HG02763 (cell line): ENCODE results near the gene RFTN1.

Source experiments
- ATAC-seq: cut with Tn5 transposase; IDR thresholded peaks from one replicate; pipeline ENCODE4 v1.9.1; 2021; ENCODE audit warnings: mild to moderate bottlenecking, moderate library complexity; ENCODE audit not compliant: unreplicated experiment

The RFTN1 gene, protein sequence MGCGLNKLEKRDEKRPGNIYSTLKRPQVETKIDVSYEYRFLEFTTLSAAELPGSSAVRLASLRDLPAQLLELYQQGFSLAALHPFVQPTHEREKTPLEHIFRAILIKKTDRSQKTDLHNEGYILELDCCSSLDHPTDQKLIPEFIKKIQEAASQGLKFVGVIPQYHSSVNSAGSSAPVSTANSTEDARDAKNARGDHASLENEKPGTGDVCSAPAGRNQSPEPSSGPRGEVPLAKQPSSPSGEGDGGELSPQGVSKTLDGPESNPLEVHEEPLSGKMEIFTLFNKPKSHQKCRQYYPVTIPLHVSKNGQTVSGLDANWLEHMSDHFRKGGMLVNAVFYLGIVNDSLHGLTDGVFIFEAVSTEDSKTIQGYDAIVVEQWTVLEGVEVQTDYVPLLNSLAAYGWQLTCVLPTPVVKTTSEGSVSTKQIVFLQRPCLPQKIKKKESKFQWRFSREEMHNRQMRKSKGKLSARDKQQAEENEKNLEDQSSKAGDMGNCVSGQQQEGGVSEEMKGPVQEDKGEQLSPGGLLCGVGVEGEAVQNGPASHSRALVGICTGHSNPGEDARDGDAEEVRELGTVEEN

DNA sequence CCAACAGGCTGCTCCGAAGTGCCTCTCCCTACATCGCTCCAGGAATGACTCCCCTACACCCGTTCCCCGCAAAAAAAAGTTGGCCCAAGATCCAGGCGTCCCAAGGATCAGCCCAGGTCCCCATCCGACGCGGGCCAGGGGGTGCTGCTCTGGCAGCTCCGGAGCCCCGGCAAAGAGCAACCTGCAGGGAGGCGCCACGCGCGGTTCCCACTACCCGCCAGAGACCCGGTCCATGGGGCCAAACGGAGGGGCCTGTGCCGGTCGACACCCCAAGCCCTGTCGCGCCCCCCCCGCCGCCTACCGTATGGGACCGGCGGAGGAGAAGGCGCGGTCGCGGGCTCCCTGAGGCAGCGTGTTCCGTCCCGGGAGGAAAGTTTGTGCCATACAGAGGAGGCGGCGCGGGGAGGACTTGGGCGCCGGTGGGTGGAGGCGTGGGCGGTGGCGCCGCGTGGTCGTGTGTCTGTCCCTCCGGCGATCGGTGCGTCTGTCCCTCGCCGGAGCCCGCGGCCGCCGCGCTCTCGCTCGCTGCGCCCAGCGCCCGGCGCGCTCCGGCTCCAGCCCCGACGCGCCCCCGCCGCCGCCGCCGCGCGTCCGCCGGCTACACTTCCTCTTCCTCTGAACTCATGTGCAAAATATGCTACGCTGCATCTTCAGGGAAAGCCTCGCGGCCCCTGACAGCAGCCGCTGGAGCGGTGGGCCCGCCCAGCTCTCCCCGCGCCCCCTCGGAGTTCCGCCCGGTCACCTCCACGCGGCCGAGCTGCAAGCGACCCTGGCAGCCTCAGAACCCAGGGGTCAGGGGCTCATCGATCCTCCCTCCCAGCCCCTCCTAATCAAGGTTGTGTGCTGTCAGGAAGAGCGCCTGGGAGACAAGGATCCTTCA, at the start of gene RFTN1:
TSS of gene RFTN1 (minus strand) at position 559 of the 880 bp plus-strand sequence. CDS start 19,830 bp downstream, outside the sequence.
- no peak for ATAC-seq

DNA sequence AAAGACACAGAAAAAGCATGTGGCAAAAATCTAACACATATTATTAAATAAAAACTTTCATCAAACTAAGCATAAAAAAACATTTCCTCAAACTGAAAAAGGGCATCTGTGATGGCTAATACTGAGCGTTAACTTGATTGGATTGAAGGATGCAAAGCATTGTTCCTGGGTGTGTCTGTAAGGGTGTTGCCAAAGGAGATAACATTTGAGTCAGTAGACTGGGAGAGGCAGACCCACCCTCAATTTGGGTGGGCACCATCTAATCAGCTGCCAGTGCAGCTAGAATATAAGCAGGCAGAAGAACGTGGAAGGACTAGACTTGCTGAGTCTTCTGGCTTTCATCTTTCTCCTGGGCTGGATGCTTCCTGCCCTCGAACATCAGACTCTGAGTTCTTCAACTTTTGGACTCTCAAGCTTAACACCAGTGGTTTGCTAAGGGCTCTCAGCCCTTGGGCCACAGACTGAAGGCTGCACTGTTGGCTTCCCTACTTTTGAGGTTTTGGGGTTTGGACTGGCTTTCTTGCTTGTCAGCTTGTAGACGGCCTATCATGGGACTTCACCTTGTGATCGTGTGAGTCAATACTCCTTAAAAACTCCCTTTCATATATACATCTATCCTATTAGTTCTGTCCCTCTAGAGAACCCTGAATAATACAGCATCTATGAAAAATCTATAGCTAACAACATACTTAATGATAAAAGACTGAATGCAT, 46.3 kb upstream of the RFTN1 start:
- no peak for ATAC-seq

DNA sequence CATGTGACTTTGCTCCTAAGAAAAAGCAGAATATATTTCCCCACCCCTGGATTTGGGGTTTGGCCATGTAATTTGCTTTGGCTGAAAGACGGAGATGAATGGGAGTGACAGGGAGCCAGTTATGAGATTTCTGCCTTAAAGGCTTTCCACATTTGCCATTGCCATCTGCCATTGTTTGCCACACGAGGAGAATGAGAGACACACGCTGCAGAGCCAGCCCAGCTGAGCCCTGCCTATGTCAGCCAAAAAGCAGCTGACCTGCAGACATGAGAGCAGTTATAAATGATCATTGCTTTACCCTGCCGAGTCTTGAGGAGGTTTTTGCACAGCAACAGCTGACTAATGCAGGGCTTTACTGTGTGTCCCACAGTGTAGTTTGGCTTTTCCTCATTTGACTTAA, 40.6 kb upstream of the RFTN1 start:
- no peak for ATAC-seq

DNA sequence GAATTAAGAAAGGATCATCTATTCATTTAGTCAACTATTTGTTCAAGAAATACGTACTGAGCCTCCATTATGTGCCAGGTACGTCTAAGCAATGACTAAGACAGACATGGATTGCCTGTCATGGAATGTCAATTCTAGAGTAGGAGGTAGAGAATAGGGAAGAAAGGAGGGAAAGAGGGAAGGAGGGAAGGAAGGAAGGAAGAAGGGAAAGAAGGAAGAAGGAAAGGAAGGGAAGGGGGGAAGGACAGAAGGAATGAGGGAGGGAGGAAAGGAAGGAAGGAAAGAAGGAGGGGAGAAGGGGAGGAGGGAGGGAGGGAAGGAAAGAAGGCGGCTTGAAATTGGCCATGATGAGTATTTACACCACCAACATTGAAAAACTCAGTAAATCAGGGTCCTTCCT, 39.3 kb upstream of the RFTN1 start:
- ATAC-seq = no peak

DNA sequence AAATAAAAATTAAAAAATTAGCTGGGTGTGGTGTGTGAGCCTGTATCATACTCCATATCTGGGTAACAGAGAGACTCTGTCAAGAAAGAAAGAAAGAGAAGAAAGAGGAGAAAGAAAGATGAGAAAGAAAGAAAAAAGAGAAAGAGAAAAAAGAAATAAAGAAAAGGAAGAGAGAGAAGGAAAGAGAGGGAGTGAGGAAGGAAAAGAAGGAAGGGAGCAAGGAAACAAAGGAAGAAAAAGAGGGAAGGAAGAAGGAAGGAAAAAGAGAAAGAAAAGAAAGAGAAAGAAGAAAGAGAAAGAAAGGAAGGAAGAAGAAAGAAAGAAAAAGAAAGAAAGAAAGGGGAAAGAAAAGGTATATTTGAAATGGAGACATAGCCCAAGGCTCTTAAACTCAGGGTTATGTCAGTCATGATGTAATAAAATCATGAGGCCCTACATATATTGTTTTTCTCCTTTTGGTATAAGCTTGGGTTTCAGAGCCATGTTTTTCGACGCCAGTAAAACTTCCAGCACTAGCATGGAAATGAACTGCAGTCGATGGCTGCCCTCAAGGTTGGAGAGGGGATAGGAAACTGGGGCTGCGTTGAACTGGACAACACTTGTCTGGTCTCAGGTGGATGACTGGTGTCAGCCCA, 38.0 kb upstream of the RFTN1 start:
- no peak for ATAC-seq

DNA sequence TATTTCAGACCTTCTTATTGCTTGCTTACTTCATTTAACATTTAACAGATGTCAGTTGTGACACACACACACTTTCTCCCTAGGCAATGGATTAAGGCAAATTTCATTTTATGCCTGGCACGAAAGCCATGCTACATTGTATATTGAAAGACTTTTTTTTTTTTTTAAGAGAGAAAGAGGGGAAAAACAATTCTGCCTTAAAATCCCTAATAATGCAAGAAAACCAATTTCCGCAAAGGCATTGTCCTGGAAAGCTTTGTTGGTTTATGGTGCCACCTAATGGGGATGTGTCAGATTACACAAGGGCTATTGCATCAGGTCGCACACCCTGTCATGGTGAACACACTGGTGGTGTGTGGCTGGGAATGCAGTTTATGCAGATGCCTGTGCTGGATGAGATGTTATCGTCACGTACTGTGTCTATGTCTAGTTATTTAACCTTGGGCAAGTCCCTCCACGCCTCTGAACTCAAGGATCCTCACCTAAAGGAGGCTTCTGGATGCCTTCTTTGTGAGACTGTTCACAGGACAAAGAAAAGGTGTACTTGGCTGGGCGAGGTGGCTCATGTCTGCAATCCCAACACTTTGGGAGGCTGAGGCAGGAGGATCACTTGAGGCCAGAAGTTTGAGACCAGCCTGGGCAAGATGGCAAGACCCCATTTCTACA, 37.3 kb upstream of the RFTN1 start:
- peak; percentile 72 for ATAC-seq

DNA sequence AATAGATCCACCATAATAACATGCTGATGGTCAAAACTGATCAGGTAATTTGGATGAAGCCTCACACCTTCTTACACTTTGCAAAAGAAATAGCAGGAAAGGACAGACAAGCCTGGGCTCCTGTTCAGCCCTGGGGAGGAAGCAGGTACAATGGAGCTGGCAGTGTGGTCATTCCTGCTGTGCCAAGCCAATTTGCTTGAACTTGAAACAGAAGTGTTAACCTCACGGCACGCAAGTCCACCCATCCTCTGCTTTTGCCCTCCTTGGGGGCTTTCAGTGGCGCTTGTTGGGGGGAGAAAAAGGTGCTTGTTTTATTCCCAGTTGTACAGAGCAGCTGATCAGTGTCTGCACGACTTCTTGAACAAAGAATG, 36.8 kb upstream of the RFTN1 start:
- peak; percentile 34 for ATAC-seq

DNA sequence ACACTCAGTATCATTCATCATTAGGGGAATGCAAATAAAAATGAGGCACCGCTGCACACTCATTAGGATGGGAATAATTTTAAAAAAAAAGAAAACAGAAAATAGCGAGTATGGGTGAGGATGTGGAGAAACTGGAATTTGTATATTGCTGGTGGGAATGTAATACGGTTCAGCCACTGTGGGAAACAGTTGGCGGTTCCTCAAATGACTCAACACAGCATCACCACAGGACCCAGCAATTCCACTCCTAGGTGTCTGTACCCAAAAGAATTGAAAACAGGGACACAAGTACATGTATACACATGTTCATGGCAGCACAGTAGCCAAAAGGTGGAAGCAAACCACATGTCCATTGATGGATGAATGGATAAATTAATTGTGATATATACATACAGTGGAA, 35.2 kb upstream of the RFTN1 start:
- ATAC-seq = no peak

DNA sequence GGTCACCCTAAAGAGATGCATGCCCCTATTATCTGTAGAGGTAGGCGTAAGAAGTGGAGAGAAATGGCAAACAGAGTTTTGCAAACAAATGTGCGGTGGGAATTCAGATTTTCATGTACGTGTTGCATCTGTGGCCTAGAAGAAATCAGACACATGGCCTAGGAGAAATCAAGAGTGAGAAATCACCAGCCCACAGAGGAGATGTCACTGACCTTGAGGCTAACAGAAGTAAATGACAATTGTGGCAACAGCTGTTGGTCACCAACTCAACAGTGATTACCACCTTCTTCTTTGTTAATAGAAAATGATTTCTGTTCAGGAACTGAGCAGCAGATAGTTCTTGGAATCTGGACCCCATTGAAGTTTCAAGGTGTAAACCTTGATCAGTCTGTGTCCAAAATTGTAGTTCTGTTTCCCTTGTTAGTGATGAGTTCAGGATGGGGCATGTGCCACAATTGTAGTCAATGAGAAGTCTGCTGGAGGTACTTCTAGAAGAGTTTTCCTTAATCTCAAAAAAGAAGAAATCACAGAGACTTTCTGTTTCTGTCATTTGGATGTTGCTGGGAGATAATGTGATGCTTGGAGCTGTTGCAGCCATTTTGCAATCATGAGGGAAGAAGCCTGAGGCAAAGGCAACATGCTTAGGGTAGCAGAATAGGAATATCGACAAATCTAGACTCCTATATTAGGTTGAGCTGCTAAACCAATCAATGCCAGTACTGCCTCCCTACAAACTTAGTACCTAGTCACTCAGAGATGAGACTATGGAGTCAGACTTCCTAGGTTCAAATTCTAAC, 34.3 kb upstream of the RFTN1 start:
- ATAC-seq = no peak

DNA sequence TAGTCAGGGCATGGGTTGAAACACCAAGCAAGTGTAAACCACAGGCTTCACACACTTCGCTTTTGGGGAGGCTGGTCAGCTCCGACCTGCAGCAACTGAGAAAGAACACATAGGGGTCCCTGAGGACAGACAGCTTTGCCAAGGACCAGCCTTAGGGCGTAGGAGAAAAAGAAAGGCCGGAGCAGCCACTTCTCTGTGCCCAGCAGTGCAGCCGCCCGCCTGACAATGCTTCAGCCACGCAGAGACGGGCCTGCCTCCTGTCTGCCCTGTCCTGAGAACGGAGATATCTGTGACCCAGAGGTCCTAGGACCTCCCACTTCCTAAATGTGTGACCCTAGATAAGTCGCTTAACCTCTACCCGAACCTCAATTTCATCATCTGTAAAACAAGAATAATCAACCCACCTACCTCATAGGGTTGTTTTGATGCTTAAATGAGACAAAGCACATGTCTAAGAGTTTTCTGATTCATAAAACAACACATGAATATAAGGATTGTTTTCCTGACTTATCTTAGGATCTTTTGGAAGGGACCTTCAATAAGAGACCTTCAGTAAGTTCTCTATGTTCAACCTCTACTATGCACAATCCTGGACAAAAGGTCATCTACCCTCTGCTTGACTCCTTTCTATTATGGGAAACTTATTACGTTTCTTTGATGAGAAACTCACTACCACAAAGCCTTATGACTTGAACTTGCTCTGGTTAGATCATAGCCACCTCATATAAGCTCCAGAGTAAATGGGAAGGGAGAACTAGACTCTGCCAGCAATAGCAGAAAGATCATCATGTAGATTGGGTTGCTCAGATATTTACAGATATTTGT, 32.9 kb upstream of the RFTN1 start:
- ATAC-seq = no peak

DNA sequence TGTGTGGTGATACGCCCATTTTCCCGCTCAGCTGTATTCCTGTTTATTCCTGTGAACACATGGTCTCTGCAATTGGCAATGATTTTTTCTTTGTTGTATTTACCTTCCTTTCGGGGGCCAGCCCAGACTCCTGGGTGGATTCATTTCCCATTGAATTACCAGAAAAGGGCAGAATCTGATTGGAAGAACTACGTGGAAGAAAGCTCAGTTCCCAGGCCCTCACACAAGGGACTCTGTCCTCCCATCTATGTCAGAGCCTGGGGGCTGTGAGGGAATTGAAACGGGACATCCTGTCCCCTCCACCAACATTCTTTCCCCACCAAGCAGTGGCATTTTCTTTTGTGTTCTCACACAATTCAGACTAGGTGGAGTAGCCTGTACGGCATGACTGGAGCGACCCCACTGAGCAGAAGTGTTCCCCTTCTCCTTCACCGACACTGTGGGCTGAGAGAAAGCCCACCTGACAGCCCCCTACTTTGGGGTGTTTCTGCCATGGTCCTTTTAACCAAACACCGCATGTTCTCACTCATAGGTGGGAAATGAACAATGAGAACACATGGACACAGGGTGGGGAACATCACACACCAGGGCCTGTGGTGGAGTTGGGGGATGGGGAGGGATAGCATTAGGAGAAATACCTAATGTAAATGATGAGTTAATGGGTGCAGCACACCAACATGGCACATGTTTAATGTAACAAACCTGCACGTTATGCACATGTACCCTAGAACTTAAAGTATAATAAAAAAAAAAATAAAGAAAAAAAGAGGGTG, 32.1 kb upstream of the RFTN1 start:
- no peak for ATAC-seq

DNA sequence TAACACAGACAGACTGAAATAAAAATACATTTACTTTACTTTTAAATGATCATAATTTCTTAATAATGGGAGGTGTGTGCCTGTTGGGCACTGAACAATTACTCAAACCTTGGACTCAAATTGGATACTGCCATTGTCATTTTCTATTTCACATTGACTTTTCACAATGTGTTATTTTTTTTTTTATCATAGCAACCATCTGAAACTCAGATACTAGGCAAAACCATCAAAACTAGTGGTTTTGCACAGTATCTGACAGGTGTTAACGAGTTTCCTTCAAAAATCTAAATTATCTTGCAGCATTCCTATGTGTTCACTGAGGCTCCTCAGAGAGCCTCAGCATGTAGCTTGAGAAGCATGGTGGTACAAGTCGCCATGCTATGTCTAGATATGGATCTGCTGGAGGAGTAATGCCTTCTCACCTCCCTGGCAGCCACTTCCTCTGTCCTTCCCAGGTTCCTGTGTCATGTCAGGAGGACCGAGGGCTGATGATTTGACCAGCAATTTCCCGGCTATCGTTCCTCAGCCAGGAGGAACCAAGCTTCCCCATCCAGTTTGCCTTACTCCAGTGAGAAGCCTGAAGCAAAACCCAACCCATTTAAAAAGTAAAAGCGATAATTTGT, 29.9 kb upstream of the RFTN1 start:
- no peak for ATAC-seq

DNA sequence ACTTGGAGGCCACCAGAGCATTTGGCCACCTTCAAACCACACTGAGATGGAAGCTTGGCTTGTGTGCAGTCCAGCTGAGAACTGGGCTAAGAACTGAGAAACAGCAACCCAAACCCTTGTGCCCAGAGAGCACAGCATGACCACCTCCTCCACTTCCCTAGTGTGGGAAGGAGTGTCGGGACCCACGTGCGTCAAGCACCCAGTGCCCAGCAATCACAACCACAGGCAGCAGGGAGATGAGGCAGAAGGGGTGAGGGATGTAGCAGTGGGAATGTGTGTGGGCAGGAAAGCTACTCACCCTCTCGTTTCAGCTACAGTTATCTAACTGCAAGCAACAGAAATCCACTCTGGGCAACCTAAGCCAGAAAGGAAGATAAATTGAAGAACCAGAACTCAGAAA, 25.0 kb upstream of the RFTN1 start:
- no peak for ATAC-seq

DNA sequence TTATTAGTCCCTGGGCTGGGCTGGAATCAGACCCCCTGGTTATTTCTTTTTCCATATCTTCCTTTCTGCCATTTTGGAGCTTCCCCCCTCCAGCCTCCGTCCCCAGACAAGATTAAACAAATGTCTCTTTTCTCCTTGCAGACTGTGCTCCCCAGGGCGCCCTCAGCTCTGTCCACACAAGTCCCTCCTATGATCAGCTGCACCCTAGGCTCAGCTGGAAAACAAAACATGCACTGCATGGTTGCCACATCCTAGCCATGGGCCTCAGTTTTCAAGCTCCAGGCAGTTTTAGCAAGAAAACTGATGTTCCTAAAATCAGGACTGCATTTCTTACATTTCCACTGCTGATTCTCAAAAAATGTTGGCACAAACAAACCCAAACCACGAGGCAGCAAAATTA, 23.5 kb upstream of the RFTN1 start:
- no peak for ATAC-seq

DNA sequence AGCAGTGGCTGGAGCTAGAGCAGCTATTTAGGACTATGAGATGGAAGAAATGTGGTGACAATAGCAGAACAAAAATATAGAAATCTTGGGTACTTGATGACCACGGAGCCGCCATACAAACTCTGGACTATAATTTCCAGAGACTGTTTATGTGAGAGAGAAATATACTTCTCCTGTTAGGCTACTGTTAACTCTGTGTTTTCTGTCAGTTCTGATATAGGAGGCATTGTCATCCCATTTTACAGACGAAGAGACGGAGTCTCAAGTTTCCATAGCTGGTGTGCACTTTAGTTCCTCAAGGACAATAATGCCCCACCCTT, 22.8 kb upstream of the RFTN1 start:
- no peak for ATAC-seq

DNA sequence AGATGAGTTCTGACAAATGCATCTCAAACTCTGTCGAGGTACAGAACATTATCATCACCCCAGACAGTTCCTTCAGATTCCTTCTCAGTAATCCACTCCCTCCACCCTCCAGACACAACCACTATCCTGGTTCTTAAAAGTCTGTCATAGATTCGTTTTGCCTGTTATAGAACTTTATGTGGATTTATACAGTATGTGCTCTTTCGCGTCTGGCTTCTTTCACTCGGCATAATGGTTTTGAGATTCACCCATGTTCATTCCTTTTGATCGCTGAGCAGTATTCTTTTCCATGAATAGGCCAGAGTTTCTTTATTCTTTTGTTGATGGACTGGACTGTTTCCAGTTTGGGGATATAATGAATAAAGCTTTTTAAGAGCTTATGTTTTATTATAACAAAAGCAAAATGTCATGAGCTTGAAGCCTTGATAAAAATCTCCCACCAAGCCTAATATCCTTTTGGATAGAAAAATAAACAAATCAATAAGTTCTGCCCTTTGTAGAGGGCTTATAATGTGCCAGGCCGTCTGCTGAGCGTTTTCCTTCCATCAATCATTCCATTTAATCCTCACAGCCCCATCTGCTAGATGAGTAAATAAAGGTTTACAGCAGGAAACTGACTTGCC, 21.3 kb upstream of the RFTN1 start:
- no peak for ATAC-seq
